Sigmoid colon (tissue), 7 donors: ENCODE data around the gene DPCD. TPM values are rescaled to one million over a fixed set of nuclear protein-coding genes. Genes with fewer than 3 reads are reported as not detected.

Experiments
- DNase-seq: peaks from one replicate; pipeline ENCODE4 v3.0.0-alpha.2; 2019
- H3K27ac ChIP-seq, 4 donors: fragments of 200-600 bp; sonication (generic); one replicate each; pipeline ENCODE4 v1.5.1; 2016 to 2019; ENCODE audit warnings: mild to moderate bottlenecking in 1 of 4
- H3K27me3 ChIP-seq, 3 donors: fragments of 200-600 bp; sonication (generic); one replicate each; pipeline ENCODE4 v1.5.1; 2019; ENCODE audit warnings: mild to moderate bottlenecking in 1 of 3
- H3K36me3 ChIP-seq, 4 donors: fragments of 200-600 bp; sonication (generic); one replicate each; pipeline ENCODE4 v1.5.1; 2016 to 2019
- H3K4me1 ChIP-seq, 4 donors: fragments of 200-600 bp; sonication (generic); one replicate each; pipeline ENCODE4 v1.5.1; 2017 to 2019
- H3K4me3 ChIP-seq, 4 donors: fragments of 200-600 bp; sonication (generic); one replicate each; pipeline ENCODE4 v1.5.1; 2017 to 2019; ENCODE audit warnings: mild to moderate bottlenecking in 2 of 4, moderate library complexity in 1 of 4
- H3K9me3 ChIP-seq, 4 donors: fragments of 200-600 bp in 3 of 4; sonication (generic) in 3 of 4; one replicate each; pipeline versions ENCODE4 v1.5.1 to v1.6.1; 2013 to 2019
- EP300 ChIP-seq, 4 donors: sonication (generic); formaldehyde crosslinking; IDR thresholded peaks; one replicate each; pipeline ENCODE4 v1.6.1; 2017; ENCODE audit warnings: antibody characterized with exemption in 4 of 4
- POLR2A ChIP-seq, 2 donors: fragments of 450-650 bp; IDR thresholded peaks; one replicate each; pipeline ENCODE4 v1.6.1; 2016; ENCODE audit warnings: antibody characterized with exemption in 2 of 2, mild to moderate bottlenecking in 2 of 2, moderate library complexity in 2 of 2
- POLR2AphosphoS5 ChIP-seq, 4 donors: sonication (generic); formaldehyde crosslinking; IDR thresholded peaks; one replicate each; pipeline ENCODE4 v1.6.1; 2017; ENCODE audit warnings: antibody characterized with exemption in 4 of 4
- WGBS, 2 donors: extraction: QIAGEN DNeasy Blood & Tissue Kit; methylation state at CpG; one replicate each; pipeline ENCODE4 v1.1.7; 2013; 5-methylcytosine and 5-hydroxymethylcytosine counted together
- intact Hi-C: fragments of 100-400 bp; cut with DNase I; formaldehyde crosslinking; loops from one replicate; pipeline ENCODE4 v1.15.1; 2023
- polyA plus RNA-seq, 3 donors: library from polyadenylated mRNA; stranded (reverse); fragments of 200-250 nt; gene quantifications; one replicate each; pipeline ENCODE4 v1.2.3, GENCODE V29; 2013
- total RNA-seq, 4 donors: library from RNA; depleted of rRNA; stranded (reverse); fragments of >200 nt; gene quantifications; one replicate each; pipeline ENCODE4 v1.1.0, GENCODE V29; 2016
- TF ChIP-seq, protein P1 (sequence below), 4 experiments: fragments of 450-650 bp in 3 of 4; fragments of 200-600 bp in 1 of 4; IDR thresholded peaks; one replicate each; pipeline ENCODE4 v1.5.1; 2016 to 2019; ENCODE audit warnings: antibody characterized with exemption in 4 of 4, mild to moderate bottlenecking in 3 of 4, moderate library complexity in 2 of 4
- donor health status: healthy with polysubstance abuse.
- donor health status: Bipolar disorder and iron deficiency.
- donor health status: healthy.

The DPCD gene
- total and polyA plus RNA-seq, 7 donors: 13.2 to 80.2 (median 25.7) TPM

DNA sequence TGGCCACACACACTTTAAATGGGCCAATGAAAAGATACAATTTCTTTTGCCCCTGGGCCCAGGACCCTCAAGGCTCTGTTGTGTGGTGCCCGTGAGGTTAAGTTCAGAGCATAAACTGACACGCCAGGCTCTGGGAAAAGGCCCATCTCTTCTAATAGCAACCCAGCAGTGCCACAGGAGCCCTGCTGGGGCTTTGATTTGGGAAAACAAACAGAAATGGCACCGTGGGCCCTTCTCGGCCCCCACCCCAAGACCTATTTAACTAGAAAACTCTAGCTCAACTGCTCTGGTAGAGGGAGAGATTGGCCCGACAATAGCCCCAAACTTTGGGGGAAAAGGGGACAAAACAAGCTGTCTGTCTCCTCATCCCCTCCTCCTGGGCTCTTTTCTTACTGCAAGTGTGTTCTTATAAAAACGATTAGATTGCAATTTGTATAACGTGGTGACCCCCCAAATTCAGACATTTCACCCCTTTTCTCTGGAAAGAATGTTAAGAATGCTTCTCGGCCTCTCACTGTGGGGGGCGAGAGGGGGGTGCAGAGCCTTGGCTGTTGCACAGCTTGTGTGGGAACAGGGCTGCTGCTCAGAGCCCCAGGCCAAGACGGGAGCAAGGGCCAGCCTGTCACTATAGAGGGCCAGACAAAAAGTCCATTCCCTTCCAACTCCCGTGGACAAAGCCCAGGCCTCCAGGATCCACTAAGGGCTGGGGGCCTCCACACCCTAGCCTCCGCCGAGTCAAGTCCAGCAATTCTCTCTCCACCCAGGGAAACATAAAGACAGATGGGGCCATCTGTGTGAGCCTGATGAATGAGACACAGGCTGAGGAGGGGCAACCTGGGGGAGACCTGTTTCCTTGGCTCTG lies 26.8 kb downstream of the DPCD start:
- H3K36me3 ChIP-seq: peaks cover 0 to 60% (median 19%) of the 10 kb centered on the region in 4 donors
- no peaks in the 10 kb centered on the region for H3K9me3 ChIP-seq
- intact Hi-C loops: no loop called here
- H3K4me1 ChIP-seq: no peaks in the 10 kb centered on the region
- no peak overlapping the region for H3K27ac ChIP-seq
- H3K4me3 ChIP-seq: no peak overlapping the region
- H3K27me3 ChIP-seq: no peaks in the 10 kb centered on the region
- TF ChIP-seq POLR2A (IDR thresholded peaks at IDR 0.05): no peak
- TF ChIP-seq EP300 (IDR thresholded peaks at IDR 0.05): no peak
- TF ChIP-seq, protein P1, sequence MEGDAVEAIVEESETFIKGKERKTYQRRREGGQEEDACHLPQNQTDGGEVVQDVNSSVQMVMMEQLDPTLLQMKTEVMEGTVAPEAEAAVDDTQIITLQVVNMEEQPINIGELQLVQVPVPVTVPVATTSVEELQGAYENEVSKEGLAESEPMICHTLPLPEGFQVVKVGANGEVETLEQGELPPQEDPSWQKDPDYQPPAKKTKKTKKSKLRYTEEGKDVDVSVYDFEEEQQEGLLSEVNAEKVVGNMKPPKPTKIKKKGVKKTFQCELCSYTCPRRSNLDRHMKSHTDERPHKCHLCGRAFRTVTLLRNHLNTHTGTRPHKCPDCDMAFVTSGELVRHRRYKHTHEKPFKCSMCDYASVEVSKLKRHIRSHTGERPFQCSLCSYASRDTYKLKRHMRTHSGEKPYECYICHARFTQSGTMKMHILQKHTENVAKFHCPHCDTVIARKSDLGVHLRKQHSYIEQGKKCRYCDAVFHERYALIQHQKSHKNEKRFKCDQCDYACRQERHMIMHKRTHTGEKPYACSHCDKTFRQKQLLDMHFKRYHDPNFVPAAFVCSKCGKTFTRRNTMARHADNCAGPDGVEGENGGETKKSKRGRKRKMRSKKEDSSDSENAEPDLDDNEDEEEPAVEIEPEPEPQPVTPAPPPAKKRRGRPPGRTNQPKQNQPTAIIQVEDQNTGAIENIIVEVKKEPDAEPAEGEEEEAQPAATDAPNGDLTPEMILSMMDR (IDR thresholded peaks at IDR 0.05): no peak
- no peak for TF ChIP-seq POLR2AphosphoS5 (IDR thresholded peaks at IDR 0.05)
- no peak for DNase-seq
- 84 to 91% methylated on average over 13 of the region's 13 CpGs for WGBS, 2 donors

DNA sequence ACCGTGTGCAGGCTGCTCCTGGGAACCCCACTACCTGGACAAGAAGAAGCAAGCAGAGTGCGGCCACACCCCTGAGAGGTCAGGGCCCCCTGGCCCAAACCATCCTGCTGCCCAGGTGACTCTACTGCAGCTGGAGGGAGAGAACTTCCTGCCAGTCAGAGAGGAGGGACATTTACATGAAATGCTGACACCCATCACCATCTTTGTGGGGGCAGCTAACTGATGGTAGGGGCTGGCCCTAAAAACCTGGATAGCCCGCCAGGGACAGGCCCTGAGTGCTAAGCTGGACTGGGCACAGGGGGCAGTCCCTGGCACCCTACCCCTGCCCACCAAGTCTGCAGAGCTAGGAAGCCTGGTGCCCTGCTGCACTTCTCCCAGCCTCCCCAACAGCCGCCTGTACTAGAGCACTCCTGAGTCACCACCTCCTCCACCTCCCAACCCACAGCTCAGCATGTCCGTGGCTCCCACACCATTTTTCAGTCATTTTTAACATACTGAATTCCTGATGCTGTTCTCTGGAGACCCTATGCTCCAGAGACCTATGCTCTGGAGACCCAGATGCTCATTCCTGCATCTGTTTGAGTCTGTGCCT lies 27.5 kb downstream of the DPCD start:
- 91 to 94% methylated on average over 5 of the region's 5 CpGs for WGBS, 2 donors
- no peak for DNase-seq
- Histone ChIP-seq H3K27me3 (no peaks in the 10 kb centered on the region), H3K36me3 (peaks cover 0 to 60% (median 15%) of the 10 kb centered on the region in 4 donors), H3K27ac (no peak overlapping the region), H3K9me3 (no peaks in the 10 kb centered on the region), H3K4me1 (no peaks in the 10 kb centered on the region), H3K4me3 (no peak overlapping the region)
- intact Hi-C loops: no loop called here
- no peak for TF ChIP-seq POLR2AphosphoS5 (IDR thresholded peaks at IDR 0.05)
- TF ChIP-seq EP300 (IDR thresholded peaks at IDR 0.05): no peak

DNA sequence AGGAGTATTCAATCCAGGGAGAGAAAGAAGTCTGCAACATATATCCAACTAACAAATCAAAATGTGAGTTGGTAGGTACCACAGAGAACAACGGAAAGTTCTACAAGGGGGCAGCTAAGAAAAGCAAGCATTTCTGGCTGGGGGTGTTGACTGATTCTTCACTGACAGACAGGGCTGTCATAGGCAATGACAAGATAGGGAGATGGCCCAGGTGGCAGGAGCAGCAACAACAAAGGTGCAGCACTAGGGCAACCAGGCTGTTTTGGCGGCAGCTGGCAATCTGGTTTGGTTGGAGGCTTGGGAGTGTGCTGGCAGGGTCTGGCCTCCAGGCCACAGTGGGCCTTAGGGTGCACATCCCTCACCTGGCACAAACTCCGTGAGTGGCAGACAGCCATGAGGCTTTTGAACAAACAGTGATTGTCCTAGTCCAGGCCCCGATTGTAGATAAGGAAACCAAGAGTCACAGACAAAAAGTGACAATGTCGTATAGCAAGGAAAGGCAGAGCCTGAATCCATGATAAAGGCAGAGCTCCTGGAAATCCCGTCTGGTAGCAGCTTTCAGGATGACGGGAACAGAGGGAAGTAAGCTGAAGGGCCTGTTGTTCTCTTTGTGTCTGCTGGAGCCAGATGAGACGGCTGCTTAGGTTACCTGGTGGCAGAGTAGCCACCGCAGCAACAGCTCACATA lies 28.4 kb downstream of the DPCD start:
- H3K27ac ChIP-seq: no peak overlapping the region
- no peaks in the 10 kb centered on the region for H3K27me3 ChIP-seq
- peak; percentile 37 for DNase-seq
- no peaks in the 10 kb centered on the region for H3K9me3 ChIP-seq
- TF ChIP-seq, protein P1 (IDR thresholded peaks at IDR 0.05): no peak
- no peak for TF ChIP-seq POLR2A (IDR thresholded peaks at IDR 0.05)
- no peak for TF ChIP-seq EP300 (IDR thresholded peaks at IDR 0.05)
- TF ChIP-seq POLR2AphosphoS5 (IDR thresholded peaks at IDR 0.05): no peak
- no peaks in the 10 kb centered on the region for H3K4me1 ChIP-seq
- WGBS, 2 donors: 79 to 89% methylated on average over 9 of the region's 9 CpGs
- no peak overlapping the region for H3K4me3 ChIP-seq
- intact Hi-C loops: no loop called here
- peaks cover 0 to 56% (median 6%) of the 10 kb centered on the region in 4 donors for H3K36me3 ChIP-seq

DNA sequence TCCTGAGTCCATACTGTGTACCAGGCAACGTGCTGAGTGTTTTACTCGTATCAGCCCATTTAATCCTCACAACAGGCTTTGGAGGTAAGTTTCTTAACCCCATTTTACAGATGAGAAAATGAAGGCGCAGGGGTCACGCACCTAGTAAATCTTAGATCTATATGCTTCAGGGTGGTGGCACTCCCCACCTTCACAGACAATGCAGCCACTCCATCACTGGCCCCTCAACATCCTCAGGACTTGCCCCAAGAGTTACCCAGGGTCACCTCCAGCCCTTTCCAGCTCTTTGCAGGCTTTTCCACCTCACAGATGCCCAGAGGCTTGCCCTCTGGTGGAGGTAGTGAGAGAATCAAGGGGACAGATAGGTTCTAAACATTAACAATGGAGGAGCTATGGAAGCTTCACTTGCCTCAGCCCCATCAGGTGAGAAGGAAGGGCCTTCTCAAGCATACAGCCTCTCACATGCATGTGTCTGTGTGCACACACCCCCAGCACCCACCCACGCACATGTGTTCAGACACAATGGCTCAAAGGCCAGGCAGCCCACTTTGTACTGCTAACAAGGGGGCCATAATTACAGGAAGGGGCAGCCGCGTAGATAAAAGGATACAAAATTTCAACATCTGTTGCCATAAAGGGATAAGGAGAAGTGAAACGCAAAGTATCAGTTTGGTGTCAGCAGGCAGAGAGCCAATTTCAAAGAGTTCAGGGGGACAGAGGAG lies 29.1 kb downstream of the DPCD start:
- Histone ChIP-seq H3K36me3 (peaks cover 0 to 56% (median 4%) of the 10 kb centered on the region in 4 donors), H3K9me3 (no peaks in the 10 kb centered on the region), H3K4me1 (no peaks in the 10 kb centered on the region), H3K27ac (no peak overlapping the region), H3K4me3 (no peak overlapping the region), H3K27me3 (no peaks in the 10 kb centered on the region)
- intact Hi-C loops: no loop called here
- DNase-seq: peak; percentile 35
- TF ChIP-seq EP300 (IDR thresholded peaks at IDR 0.05) (no peak), POLR2A (IDR thresholded peaks at IDR 0.05) (no peak), POLR2AphosphoS5 (IDR thresholded peaks at IDR 0.05) (no peak)
- TF ChIP-seq, protein P1 (IDR thresholded peaks at IDR 0.05): no peak
- WGBS, 2 donors: 78 to 92% methylated on average over 8 of the region's 8 CpGs
